ENCODE data around the gene CRADD.

DNA sequence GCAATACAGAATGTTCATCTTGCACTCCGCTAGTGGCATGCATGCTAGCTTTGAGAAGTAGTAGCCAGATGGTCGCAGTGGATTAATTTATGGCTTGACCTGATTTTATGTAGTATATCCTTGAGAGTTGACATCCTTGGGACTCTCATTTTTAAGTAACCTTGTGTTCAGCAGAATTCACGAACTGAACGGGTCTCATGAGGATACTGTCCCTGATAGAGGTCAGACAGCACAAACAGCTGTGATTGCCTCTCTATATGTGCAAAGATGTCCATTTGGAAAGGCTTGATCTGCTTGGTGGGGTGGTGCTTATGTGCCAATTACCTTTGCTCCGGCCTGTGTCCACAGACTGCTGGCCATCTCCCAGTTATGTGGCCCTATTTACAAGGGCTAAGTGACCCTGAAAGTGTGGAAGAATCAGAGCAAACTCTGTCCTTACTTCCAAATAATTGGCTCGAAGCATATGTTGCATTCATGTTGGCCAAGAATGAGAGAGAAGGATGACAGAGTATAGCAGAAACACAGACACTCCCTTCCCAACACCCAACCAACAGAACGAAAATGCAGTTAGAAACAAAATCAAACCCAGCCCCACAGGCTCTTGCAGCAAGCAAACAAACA lies 167.1 kb downstream of the CRADD start:
- TF ChIP-seq, protein P1, sequence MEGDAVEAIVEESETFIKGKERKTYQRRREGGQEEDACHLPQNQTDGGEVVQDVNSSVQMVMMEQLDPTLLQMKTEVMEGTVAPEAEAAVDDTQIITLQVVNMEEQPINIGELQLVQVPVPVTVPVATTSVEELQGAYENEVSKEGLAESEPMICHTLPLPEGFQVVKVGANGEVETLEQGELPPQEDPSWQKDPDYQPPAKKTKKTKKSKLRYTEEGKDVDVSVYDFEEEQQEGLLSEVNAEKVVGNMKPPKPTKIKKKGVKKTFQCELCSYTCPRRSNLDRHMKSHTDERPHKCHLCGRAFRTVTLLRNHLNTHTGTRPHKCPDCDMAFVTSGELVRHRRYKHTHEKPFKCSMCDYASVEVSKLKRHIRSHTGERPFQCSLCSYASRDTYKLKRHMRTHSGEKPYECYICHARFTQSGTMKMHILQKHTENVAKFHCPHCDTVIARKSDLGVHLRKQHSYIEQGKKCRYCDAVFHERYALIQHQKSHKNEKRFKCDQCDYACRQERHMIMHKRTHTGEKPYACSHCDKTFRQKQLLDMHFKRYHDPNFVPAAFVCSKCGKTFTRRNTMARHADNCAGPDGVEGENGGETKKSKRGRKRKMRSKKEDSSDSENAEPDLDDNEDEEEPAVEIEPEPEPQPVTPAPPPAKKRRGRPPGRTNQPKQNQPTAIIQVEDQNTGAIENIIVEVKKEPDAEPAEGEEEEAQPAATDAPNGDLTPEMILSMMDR (IDR thresholded peaks at IDR 0.05) = no peak
- no peak for TF ChIP-seq EZH2 (IDR thresholded peaks at IDR 0.05)
